Activated T-cell treated with anti-CD3 and anti-CD28 coated beads, Interleukin-2, amount 50 U/mL, for 48 hours (primary cell): ENCODE data around the gene HAGHL.
"Not testable (repeated sequence)": the region's sequence is repeated elsewhere in the genome, so short reads cannot be mapped to it uniquely, and the experiment has no call there.

Experiments
- DNase-seq, 2 experiments: peaks; one replicate each; pipeline ENCODE4 v3.0.0-alpha.2; 2020

Gene HAGHL

GRCh38 chr16:735982-736453 lies 9.1 kb downstream of the HAGHL start:
- peak; percentile 77 to 83 for DNase-seq

- no peak for DNase-seq
Measured at GRCh38 chr16:736936-737481, 10.1 kb downstream of the HAGHL start.

GRCh38 chr16:739560-740458 lies 12.9 kb downstream of the HAGHL start:
- peak in 1 of 2 experiments; percentile 27 for DNase-seq

GRCh38 chr16:740459-740763 lies 13.5 kb downstream of the HAGHL start:
- DNase-seq, result no peak

- DNase-seq, result peak; percentile 95 to 96
Measured at GRCh38 chr16:740764-741505, 14.0 kb downstream of the HAGHL start, which contains the start of gene CIAO3. TSS of gene CIAO3 (minus strand) at chr16:740997. CDS start at chr16:740985, 12 bp downstream.

- no peak for DNase-seq
Measured at GRCh38 chr16:741986-742629, 15.2 kb downstream of the HAGHL start.

- DNase-seq, result not testable (repeated sequence)
Measured at GRCh38 chr16:742894-743293, 16.0 kb downstream of the HAGHL start.

GRCh38 chr16:743794-744500 lies 17.0 kb downstream of the HAGHL start:
- no peak for DNase-seq

- peak in 1 of 2 experiments; percentile 32 for DNase-seq
Measured at GRCh38 chr16:745739-746138, 18.8 kb downstream of the HAGHL start.

GRCh38 chr16:746637-747036 lies 19.7 kb downstream of the HAGHL start:
- no peak for DNase-seq

GRCh38 chr16:747978-748746 lies 21.3 kb downstream of the HAGHL start:
- no peak for DNase-seq

- no peak for DNase-seq
Measured at GRCh38 chr16:749010-749409, 22.1 kb downstream of the HAGHL start.

- no peak for DNase-seq
Measured at GRCh38 chr16:750485-750884, 23.6 kb downstream of the HAGHL start.

- no peak for DNase-seq
Measured at GRCh38 chr16:751152-752006, 24.5 kb downstream of the HAGHL start.

GRCh38 chr16:752007-752312 lies 25.1 kb downstream of the HAGHL start:
- no peak for DNase-seq

- DNase-seq, result not testable (repeated sequence)
Measured at GRCh38 chr16:754121-754607, 27.3 kb downstream of the HAGHL start.

GRCh38 chr16:754656-755055 lies 27.8 kb downstream of the HAGHL start:
- no peak for DNase-seq

- no peak for DNase-seq
Measured at GRCh38 chr16:756428-756827, 29.5 kb downstream of the HAGHL start.

- no peak for DNase-seq
Measured at GRCh38 chr16:759110-759910, 32.4 kb downstream of the HAGHL start.

GRCh38 chr16:760065-760464 lies 33.2 kb downstream of the HAGHL start:
- no peak for DNase-seq
